Loucy (cell line): ENCODE data around the gene GSG1L2.

Experiments
- H2AFZ ChIP-seq: fragments of 200-600 bp; sonication (generic); 2 replicates; pipeline ENCODE4 v1.6.0; 2016; ENCODE audit warnings: antibody characterized with exemption, mild to moderate bottlenecking, low read length, moderate library complexity
- H3F3A ChIP-seq: fragments of 200-600 bp; 2 replicates; pipeline ENCODE4 v1.6.0; 2016; ENCODE audit warnings: antibody characterized with exemption, low read depth, mild to moderate bottlenecking
- H3K27me3 ChIP-seq: fragments of 200-600 bp; sonication (generic); 2 replicates; pipeline ENCODE4 v1.6.1; 2014; ENCODE audit warnings: low read length, mild to moderate bottlenecking; ENCODE audit not compliant: insufficient read depth, poor library complexity, severe bottlenecking
- H3K36me3 ChIP-seq: fragments of 200-600 bp; sonication (generic); 2 replicates; pipeline ENCODE4 v1.6.1; 2016; ENCODE audit warnings: low read length; ENCODE audit not compliant: insufficient read depth
- H3K4me1 ChIP-seq: fragments of 200-600 bp; sonication (generic); 2 replicates; pipeline ENCODE4 v1.5.1; 2014; ENCODE audit warnings: low read length, mild to moderate bottlenecking; ENCODE audit not compliant: insufficient read depth, poor library complexity, severe bottlenecking
- H3K4me2 ChIP-seq: fragments of 200-600 bp; sonication (generic); 2 replicates; pipeline ENCODE4 v1.6.0; 2014; ENCODE audit warnings: antibody characterized with exemption, low read length, low read depth, mild to moderate bottlenecking; ENCODE audit not compliant: poor library complexity, severe bottlenecking
- H3K4me3 ChIP-seq: fragments of 200-600 bp; sonication (generic); 2 replicates; pipeline ENCODE4 v1.5.1; 2014; ENCODE audit warnings: low read length, mild to moderate bottlenecking, mixed read lengths; ENCODE audit not compliant: poor library complexity, severe bottlenecking
- H3K79me2 ChIP-seq: fragments of 200-600 bp; sonication (generic); 2 replicates; pipeline ENCODE4 v1.6.1; 2014; ENCODE audit warnings: low read length; ENCODE audit not compliant: insufficient read depth
- H3K9ac ChIP-seq: fragments of 200-600 bp; sonication (generic); 2 replicates; pipeline ENCODE4 v1.6.0; 2014; ENCODE audit warnings: mild to moderate bottlenecking, low read depth, low read length, moderate library complexity; ENCODE audit not compliant: poor library complexity, severe bottlenecking
- H3K9me2 ChIP-seq: fragments of 200-600 bp; sonication (generic); replicated peaks from 2 replicates; pipeline ENCODE4 v1.6.1; 2016; ENCODE audit warnings: low read depth, low read length, mixed read lengths
- H3K9me3 ChIP-seq: fragments of 200-600 bp; sonication (generic); 2 replicates; pipeline ENCODE4 v1.6.1; 2014; ENCODE audit warnings: mild to moderate bottlenecking, antibody characterized with exemption, low read length, low read depth; ENCODE audit not compliant: insufficient read depth
- H4K20me1 ChIP-seq: fragments of 200-600 bp; sonication (generic); 2 replicates; pipeline ENCODE4 v1.6.0; 2014; ENCODE audit warnings: antibody characterized with exemption, low read length, mild to moderate bottlenecking; ENCODE audit not compliant: insufficient read depth, poor library complexity, severe bottlenecking
- EZH2phosphoT487 ChIP-seq: fragments of 200-600 bp; IDR thresholded peaks from 2 replicates; pipeline ENCODE4 v1.6.1; 2018; ENCODE audit warnings: antibody characterized with exemption, mild to moderate bottlenecking, moderate library complexity, borderline replicate concordance
- TF ChIP-seq, protein P1 (sequence below): fragments of 200-600 bp; sonication (generic); conservative IDR thresholded peaks from 2 replicates; pipeline ENCODE4 v1.5.1; 2014; ENCODE audit warnings: mild to moderate bottlenecking, antibody characterized with exemption, low read length

The GSG1L2 gene

DNA sequence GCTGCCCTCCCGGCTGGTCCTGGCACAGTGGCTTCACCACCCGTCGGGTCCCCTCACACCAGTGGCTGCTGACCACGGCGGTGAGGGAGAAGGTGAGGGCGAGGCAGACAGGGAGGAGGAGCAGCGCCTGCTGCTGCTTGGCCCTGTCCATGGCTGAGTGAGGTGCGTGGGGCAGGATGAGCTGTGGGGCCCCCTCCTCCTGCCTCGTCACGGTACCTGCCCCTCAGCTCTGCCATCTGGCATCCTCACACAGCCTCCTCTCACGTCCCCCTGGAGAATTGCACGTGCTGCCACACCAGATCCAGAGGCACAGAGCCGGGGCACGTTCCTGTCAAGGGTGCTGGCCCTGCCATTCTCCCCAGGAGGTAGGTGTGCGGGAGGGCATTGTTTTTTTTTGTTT lies at the start of gene GSG1L2:
TSS of gene GSG1L2 (minus strand) at position 159 of the 400 bp plus-strand sequence. CDS start at position 151, 8 bp downstream.
- TF ChIP-seq, protein P1, sequence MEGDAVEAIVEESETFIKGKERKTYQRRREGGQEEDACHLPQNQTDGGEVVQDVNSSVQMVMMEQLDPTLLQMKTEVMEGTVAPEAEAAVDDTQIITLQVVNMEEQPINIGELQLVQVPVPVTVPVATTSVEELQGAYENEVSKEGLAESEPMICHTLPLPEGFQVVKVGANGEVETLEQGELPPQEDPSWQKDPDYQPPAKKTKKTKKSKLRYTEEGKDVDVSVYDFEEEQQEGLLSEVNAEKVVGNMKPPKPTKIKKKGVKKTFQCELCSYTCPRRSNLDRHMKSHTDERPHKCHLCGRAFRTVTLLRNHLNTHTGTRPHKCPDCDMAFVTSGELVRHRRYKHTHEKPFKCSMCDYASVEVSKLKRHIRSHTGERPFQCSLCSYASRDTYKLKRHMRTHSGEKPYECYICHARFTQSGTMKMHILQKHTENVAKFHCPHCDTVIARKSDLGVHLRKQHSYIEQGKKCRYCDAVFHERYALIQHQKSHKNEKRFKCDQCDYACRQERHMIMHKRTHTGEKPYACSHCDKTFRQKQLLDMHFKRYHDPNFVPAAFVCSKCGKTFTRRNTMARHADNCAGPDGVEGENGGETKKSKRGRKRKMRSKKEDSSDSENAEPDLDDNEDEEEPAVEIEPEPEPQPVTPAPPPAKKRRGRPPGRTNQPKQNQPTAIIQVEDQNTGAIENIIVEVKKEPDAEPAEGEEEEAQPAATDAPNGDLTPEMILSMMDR = no peak
- no peak for TF ChIP-seq EZH2phosphoT487
- Histone ChIP-seq H3K36me3 (no peaks in the 10 kb centered on the region), H2AFZ (no peak within 1 kb of the TSS), H3K9ac (no peak within 1 kb of the TSS), H3K9me2 (no peaks in the 10 kb centered on the region), H3K9me3 (no peaks in the 10 kb centered on the region), H3K4me3 (no peak within 1 kb of the TSS), H4K20me1 (no peaks in the 10 kb centered on the region), H3K4me1 (no peaks in the 10 kb centered on the region), H3K4me2 (no peak within 1 kb of the TSS), H3K27me3 (no peaks in the 10 kb centered on the region), H3F3A (no peaks in the 10 kb centered on the region), H3K79me2 (no peaks in the 10 kb centered on the region)

GRCh38 chr17:9868552-9868951 lies 46.7 kb upstream of the GSG1L2 start:
- no peak overlapping the region for H2AFZ ChIP-seq
- H3K4me2 ChIP-seq = no peak overlapping the region
- no peaks in the 10 kb centered on the region for H3K27me3 ChIP-seq
- no peaks in the 10 kb centered on the region for H3K9me3 ChIP-seq
- H3K4me1 ChIP-seq = no peaks in the 10 kb centered on the region
- no peaks in the 10 kb centered on the region for H3K79me2 ChIP-seq
- no peaks in the 10 kb centered on the region for H3K9me2 ChIP-seq
- no peaks in the 10 kb centered on the region for H3F3A ChIP-seq
- no peaks in the 10 kb centered on the region for H3K36me3 ChIP-seq
- TF ChIP-seq EZH2phosphoT487 = no peak
- TF ChIP-seq, protein P1 = no peak
- no peak overlapping the region for H3K4me3 ChIP-seq
- no peak overlapping the region for H3K9ac ChIP-seq
- H4K20me1 ChIP-seq = no peaks in the 10 kb centered on the region

DNA sequence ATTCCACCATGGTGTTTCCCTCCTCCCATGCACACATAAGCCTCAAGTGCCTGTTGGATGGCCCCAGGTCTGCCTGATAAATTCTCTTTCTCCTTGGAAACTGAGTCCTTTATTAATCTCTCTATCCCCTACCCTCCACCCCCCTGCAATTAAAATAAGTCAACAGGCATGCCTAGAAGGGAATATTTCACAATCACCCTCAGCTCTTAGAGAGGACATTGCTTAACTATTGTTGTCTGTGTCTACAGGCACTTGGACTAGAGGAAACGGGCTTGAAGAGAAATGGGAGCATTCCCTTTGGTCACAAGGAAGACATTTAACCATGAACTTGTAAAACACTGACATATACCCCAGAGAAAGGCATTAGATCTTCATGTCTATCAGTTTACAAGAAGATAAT lies 43.7 kb upstream of the GSG1L2 start:
- Histone ChIP-seq H3K9me3 (no peaks in the 10 kb centered on the region), H3K79me2 (no peaks in the 10 kb centered on the region), H2AFZ (no peak overlapping the region), H3K9me2 (no peaks in the 10 kb centered on the region), H3K4me2 (no peak overlapping the region), H3K36me3 (no peaks in the 10 kb centered on the region), H3K27me3 (no peaks in the 10 kb centered on the region), H3F3A (no peaks in the 10 kb centered on the region), H3K4me1 (no peaks in the 10 kb centered on the region), H3K9ac (no peak overlapping the region), H3K4me3 (no peak overlapping the region), H4K20me1 (no peaks in the 10 kb centered on the region)
- no peak for TF ChIP-seq EZH2phosphoT487
- TF ChIP-seq, protein P1 = no peak
